Glutamatergic neuron (in vitro differentiated cells): ENCODE results near the gene GNAZ. TPM values are rescaled to one million over a fixed set of nuclear protein-coding genes. Genes with fewer than 3 reads are reported as not detected.

ENCODE experiments used
- DNase-seq: peaks from one replicate; pipeline ENCODE4 v3.0.0; 2022
- H3K27ac Mint-ChIP-seq: one replicate; pipeline ENCODE4 v1.8.0; 2020; ENCODE audit warnings: mild to moderate bottlenecking, mixed read lengths, inconsistent platforms; ENCODE audit not compliant: unreplicated experiment
- H3K27me3 Mint-ChIP-seq: one replicate; pipeline ENCODE4 v1.8.0; 2020; ENCODE audit warnings: mild to moderate bottlenecking, moderate library complexity, mixed read lengths, inconsistent platforms; ENCODE audit not compliant: unreplicated experiment
- H3K36me3 Mint-ChIP-seq: one replicate; pipeline ENCODE4 v1.8.0; 2020; ENCODE audit warnings: mild to moderate bottlenecking, mixed read lengths, inconsistent platforms; ENCODE audit not compliant: unreplicated experiment
- H3K4me1 Mint-ChIP-seq: one replicate; pipeline ENCODE4 v1.8.0; 2020; ENCODE audit warnings: mild to moderate bottlenecking, low read depth, mixed read lengths, inconsistent platforms; ENCODE audit not compliant: unreplicated experiment
- H3K4me3 Mint-ChIP-seq: one replicate; pipeline ENCODE4 v1.8.0; 2020; ENCODE audit warnings: mild to moderate bottlenecking, mixed read lengths, inconsistent platforms; ENCODE audit not compliant: unreplicated experiment
- H3K9me3 Mint-ChIP-seq: one replicate; pipeline ENCODE4 v1.8.0; 2020; ENCODE audit warnings: mild to moderate bottlenecking, moderate library complexity, mixed read lengths, inconsistent platforms; ENCODE audit not compliant: unreplicated experiment
- CTCF ChIP-seq: fragments of 200-600 bp; sonication (generic); IDR thresholded peaks from one replicate; pipeline ENCODE4 v1.5.0; 2021; ENCODE audit not compliant: partially characterized antibody, unreplicated experiment
- total RNA-seq: library from RNA; stranded (reverse); fragmentation: NEBNext Ultra II Directional; extraction: Animal tissue kit (Norgen Biotek cat#: 25700); gene quantifications from one replicate; pipeline ENCODE4 v1.2.1, GENCODE V29; 2021; ENCODE audit not compliant: unreplicated experiment

The GNAZ gene
- total RNA-seq, 1 donor from 2014 or later = 82.5 TPM

- peaks cover 2% of the 10 kb centered on the region for H3K4me1 Mint-ChIP-seq
- DNase-seq = no peak
- peaks cover 24% of the 10 kb centered on the region for H3K36me3 Mint-ChIP-seq
- peaks cover 2% of the 10 kb centered on the region for H3K27me3 Mint-ChIP-seq
- H3K4me3 Mint-ChIP-seq = no peak overlapping the region
- no peak for TF ChIP-seq CTCF
- peaks cover 1% of the 10 kb centered on the region for H3K9me3 Mint-ChIP-seq
- no peak overlapping the region for H3K27ac Mint-ChIP-seq
Observed at GRCh38 chr22:23054531-23055257, 15.6 kb upstream of the GNAZ start.

DNA sequence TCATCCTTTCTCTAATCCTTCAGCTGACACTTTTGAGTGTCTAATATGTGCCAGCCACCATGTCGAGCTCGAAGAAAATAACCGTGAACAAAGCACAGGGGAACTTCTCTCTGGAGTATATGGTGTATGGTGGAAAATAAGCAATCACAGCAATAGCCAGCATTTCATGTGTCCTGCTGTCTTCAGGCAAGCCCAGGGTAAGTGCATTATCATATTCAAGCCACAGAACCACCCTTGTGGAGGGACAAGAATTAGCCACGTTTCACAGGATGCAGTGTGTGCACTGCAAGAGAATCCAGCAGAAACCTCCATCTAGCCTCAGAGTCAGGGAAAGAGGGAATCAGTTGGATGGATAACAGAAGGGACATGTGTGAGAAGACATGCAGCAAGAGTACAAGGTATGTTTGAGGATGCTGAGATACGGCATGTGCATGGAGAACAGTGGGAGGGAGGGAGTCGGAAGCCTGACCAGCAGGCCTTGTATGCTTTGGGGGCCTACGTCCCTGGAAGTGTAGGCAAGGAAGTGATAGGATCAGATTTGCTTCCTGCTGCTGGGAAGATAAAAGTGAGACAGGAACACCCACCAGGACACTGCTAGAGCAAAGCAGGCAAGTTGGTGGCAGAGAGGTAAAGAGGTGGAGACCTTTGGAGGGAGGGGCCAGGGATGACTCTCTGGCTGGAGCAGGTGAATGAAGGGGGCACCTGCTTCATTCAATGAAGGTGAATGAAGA is 14.7 kb upstream of the GNAZ start:
- Mint-ChIP-seq H3K36me3 (peaks cover 24% of the 10 kb centered on the region), H3K9me3 (peaks cover 1% of the 10 kb centered on the region), H3K4me3 (no peak overlapping the region), H3K27me3 (peaks cover 6% of the 10 kb centered on the region), H3K27ac (no peak overlapping the region), H3K4me1 (peaks cover 2% of the 10 kb centered on the region)
- no peak for TF ChIP-seq CTCF
- no peak for DNase-seq

GRCh38 chr22:23057331-23057730 is 13.0 kb upstream of the GNAZ start:
- Mint-ChIP-seq H3K9me3 (peaks cover 1% of the 10 kb centered on the region), H3K4me3 (peak overlapping the region; percentile 2), H3K36me3 (peaks cover 24% of the 10 kb centered on the region), H3K4me1 (peaks cover 2% of the 10 kb centered on the region), H3K27ac (no peak overlapping the region), H3K27me3 (peaks cover 6% of the 10 kb centered on the region)
- no peak for DNase-seq
- no peak for TF ChIP-seq CTCF

DNA sequence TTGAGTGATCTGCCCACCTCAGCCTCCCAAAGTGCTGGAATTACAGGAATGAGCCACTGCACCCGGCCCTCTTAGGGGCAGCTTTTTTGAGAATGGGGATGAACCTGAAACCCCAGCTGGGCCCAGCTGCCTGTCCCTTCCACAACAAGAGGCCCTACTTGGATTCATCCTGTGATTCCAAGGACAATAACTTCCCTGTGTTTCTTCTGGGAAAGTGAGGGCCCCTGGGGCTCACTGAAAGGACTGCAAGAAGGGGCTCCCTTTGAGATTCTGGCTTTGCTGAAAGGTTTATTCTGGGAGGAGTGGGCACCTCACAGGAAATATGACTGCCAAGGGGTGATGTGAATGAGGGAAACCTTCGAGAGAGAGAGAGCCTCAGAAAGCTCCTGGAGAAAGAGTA is 12.3 kb upstream of the GNAZ start:
- H3K4me3 Mint-ChIP-seq = no peak overlapping the region
- peaks cover 2% of the 10 kb centered on the region for H3K4me1 Mint-ChIP-seq
- H3K9me3 Mint-ChIP-seq = peaks cover 1% of the 10 kb centered on the region
- peaks cover 8% of the 10 kb centered on the region for H3K27me3 Mint-ChIP-seq
- no peak for DNase-seq
- TF ChIP-seq CTCF = no peak
- no peak overlapping the region for H3K27ac Mint-ChIP-seq
- H3K36me3 Mint-ChIP-seq = peaks cover 24% of the 10 kb centered on the region
